ENCODE results near the gene SRY. TPM values are rescaled to one million over a fixed set of nuclear protein-coding genes. Genes with fewer than 3 reads are reported as not detected.
"Not testable (repeated sequence)": the region's sequence is repeated elsewhere in the genome, so short reads cannot be mapped to it uniquely, and the experiment has no call there.

SRY gene
- total RNA-seq = not detected

DNA sequence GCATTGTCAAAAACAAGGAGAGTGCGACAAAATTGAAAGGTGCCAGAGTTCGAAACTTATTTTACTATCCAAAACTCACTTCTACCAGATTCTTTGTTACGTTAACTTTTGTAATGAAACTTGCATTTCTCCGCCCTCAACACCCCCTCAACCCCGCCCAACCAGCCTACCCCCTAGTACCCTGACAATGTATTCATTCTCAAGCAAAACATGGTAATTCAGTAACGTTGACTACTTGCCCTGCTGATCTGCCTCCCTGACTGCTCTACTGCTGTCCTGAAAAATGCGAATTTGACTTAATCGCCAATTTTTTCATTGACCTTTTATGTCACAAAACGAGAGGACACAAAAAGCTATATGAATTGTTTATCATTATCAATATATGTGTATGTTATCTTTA is at the start of gene SRY:
SRY (minus strand) TSS at position 83 of the 400 bp plus-strand sequence; CDS start at position 4, 79 bp downstream.
- TF ChIP-seq CTCF (IDR thresholded peaks at IDR 0.05) = no peak
- no peak for TF ChIP-seq EP300 (IDR thresholded peaks at IDR 0.05)
- 4% methylated on average over 5 of the region's 9 CpGs; no CpG with 5 or more reads in 1 of the 2 donors for WGBS, 2 donors (ENCODE audit: low coverage in 1 of 2)
- Histone ChIP-seq H3K27ac (no peak within 1 kb of the TSS), H3K27me3 (peaks cover 24% of the 10 kb centered on the region), H3K36me3 (no peaks in the 10 kb centered on the region), H3K9me3 (no peaks in the 10 kb centered on the region), H3K4me1 (no peaks in the 10 kb centered on the region), H3K4me3 (peak within 1 kb of the TSS in 1 of 2 donors; percentile 37)
- no peak for ATAC-seq

DNA sequence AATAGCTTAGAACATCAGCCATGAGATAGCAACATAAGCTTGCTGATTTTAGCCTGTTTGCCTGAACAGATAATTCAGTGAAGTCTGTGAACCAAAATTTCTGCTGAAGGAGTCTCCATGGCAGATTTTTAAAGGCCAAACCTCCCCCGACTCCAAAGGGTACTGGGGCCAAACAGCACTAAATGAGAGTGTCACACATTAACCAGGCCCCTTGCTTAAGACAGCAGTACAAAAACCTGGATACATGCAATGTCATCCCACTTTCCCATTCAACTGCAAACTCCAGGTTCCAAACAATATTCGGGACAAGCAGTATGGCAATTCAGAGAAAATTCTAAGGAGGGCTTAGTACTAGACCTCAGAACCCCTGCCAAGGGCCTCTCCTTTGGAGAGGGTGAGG is 49.6 kb upstream of the SRY start:
- no CpG with 5 or more reads among the region's 2 CpGs for WGBS, 2 donors (ENCODE audit: low coverage in 1 of 2)
- no peak overlapping the region for H3K4me3 ChIP-seq
- peaks cover 13% of the 10 kb centered on the region for H3K27me3 ChIP-seq
- H3K27ac ChIP-seq = no peak overlapping the region
- no peak for ATAC-seq
- no peak for TF ChIP-seq EP300 (IDR thresholded peaks at IDR 0.05)
- no peak for TF ChIP-seq POLR2AphosphoS5 (IDR thresholded peaks at IDR 0.05)
- TF ChIP-seq CTCF (IDR thresholded peaks at IDR 0.05) = no peak
- TF ChIP-seq POLR2A (IDR thresholded peaks at IDR 0.05) = no peak
- H3K4me1 ChIP-seq = no peaks in the 10 kb centered on the region
- H3K9me3 ChIP-seq = no peaks in the 10 kb centered on the region
- no peaks in the 10 kb centered on the region for H3K36me3 ChIP-seq

- H3K9me3 ChIP-seq = no peaks in the 10 kb centered on the region
- TF ChIP-seq POLR2AphosphoS5 (IDR thresholded peaks at IDR 0.05) (no peak), CTCF (IDR thresholded peaks at IDR 0.05) (no peak), EP300 (IDR thresholded peaks at IDR 0.05) (no peak), POLR2A (IDR thresholded peaks at IDR 0.05) (no peak)
- H3K4me1 ChIP-seq = no peaks in the 10 kb centered on the region
- H3K4me3 ChIP-seq = no peak overlapping the region
- H3K27ac ChIP-seq = no peak overlapping the region
- H3K27me3 ChIP-seq = peaks cover 15% of the 10 kb centered on the region
- no peaks in the 10 kb centered on the region for H3K36me3 ChIP-seq
- no peak for ATAC-seq
Observed at GRCh38 chrY:2835230-2835629, 47.7 kb upstream of the SRY start.

DNA sequence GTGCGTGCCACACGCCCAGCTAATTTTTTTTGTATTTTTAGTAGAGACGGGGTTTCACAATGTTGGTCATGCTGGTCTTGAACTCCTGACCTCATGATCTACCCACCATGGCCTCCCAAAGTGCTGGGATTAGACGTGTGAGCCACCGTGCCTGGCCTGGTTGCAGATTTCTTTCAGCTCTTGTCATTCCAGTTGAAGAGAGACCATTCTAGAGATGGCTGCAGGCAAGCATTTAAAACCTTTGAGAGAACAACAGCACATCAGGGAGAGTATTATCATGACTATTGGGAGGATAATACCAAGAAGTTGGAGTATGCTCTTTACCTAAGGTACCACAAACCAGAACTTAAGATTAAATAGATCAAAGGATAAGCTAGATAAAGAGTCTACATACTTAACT is 41.0 kb upstream of the SRY start:
- H3K4me3 ChIP-seq = no peak overlapping the region
- H3K36me3 ChIP-seq = no peaks in the 10 kb centered on the region
- no peaks in the 10 kb centered on the region for H3K4me1 ChIP-seq
- H3K27ac ChIP-seq = no peak overlapping the region
- 100% methylated on average over 3 of the region's 5 CpGs; no CpG with 5 or more reads in 1 of the 2 donors for WGBS, 2 donors (ENCODE audit: low coverage in 1 of 2)
- no peaks in the 10 kb centered on the region for H3K9me3 ChIP-seq
- H3K27me3 ChIP-seq = peaks cover 20% of the 10 kb centered on the region
- no peak for ATAC-seq
- no peak for TF ChIP-seq POLR2AphosphoS5 (IDR thresholded peaks at IDR 0.05)
- TF ChIP-seq CTCF (IDR thresholded peaks at IDR 0.05) = no peak
- no peak for TF ChIP-seq POLR2A (IDR thresholded peaks at IDR 0.05)
- TF ChIP-seq EP300 (IDR thresholded peaks at IDR 0.05) = no peak

GRCh38 chrY:2824471-2824870 is 37.0 kb upstream of the SRY start:
- H3K4me1 ChIP-seq = no peaks in the 10 kb centered on the region
- no peak for TF ChIP-seq CTCF (IDR thresholded peaks at IDR 0.05)
- no peak for TF ChIP-seq POLR2A (IDR thresholded peaks at IDR 0.05)
- TF ChIP-seq POLR2AphosphoS5 (IDR thresholded peaks at IDR 0.05) = no peak
- H3K27me3 ChIP-seq = peaks cover 10% of the 10 kb centered on the region
- no peaks in the 10 kb centered on the region for H3K9me3 ChIP-seq
- ATAC-seq = no peak
- no peak overlapping the region for H3K27ac ChIP-seq
- no peak overlapping the region for H3K4me3 ChIP-seq
- H3K36me3 ChIP-seq = no peaks in the 10 kb centered on the region
- 60% methylated on average over 1 of the region's 3 CpGs; no CpG with 5 or more reads in 1 of the 2 donors for WGBS, 2 donors (ENCODE audit: low coverage in 1 of 2)

GRCh38 chrY:2817146-2817896 is 29.8 kb upstream of the SRY start:
- not testable (repeated sequence) for H3K27me3 ChIP-seq, H3K27ac ChIP-seq, H3K4me1 ChIP-seq, ATAC-seq, H3K9me3 ChIP-seq, H3K4me3 ChIP-seq, H3K36me3 ChIP-seq
- WGBS, 2 donors (ENCODE audit: low coverage in 1 of 2) = 80% methylated on average over 1 of the region's 10 CpGs; no CpG with 5 or more reads in 1 of the 2 donors
